Frontal cortex (tissue), 4 donors: ENCODE measurements around the gene OR5AP2. TPM values are rescaled to one million over a fixed set of nuclear protein-coding genes. Genes with fewer than 3 reads are reported as not detected.
"Not testable (repeated sequence)": the region's sequence is repeated elsewhere in the genome, so short reads cannot be mapped to it uniquely, and the experiment has no call there.

Experiments
- DNase-seq, 2 donors: peaks; one replicate each; pipeline ENCODE4 v3.0.0; 2012; ENCODE audit warnings: low spot score in 2 of 2
- FAIRE-seq: peaks from 2 replicates; lab custom pipeline; 2012; peaks lifted over from hg19 to GRCh38; lab: Jason Lieb, UNC
- small RNA-seq: library from RNA; depleted of rRNA; stranded (forward); fragments of <200 nt; gene quantifications from one replicate; pipeline ENCODE3, GENCODE V24; 2014
- total RNA-seq: library from RNA; depleted of rRNA; stranded (reverse); fragments of >200 nt; gene quantifications from one replicate; pipeline ENCODE4 v1.2.3, GENCODE V29; 2014
- donor health status: control.
- donor health status: control.
- donor health status: control.

OR5AP2 gene
- total RNA-seq, result not detected

DNA sequence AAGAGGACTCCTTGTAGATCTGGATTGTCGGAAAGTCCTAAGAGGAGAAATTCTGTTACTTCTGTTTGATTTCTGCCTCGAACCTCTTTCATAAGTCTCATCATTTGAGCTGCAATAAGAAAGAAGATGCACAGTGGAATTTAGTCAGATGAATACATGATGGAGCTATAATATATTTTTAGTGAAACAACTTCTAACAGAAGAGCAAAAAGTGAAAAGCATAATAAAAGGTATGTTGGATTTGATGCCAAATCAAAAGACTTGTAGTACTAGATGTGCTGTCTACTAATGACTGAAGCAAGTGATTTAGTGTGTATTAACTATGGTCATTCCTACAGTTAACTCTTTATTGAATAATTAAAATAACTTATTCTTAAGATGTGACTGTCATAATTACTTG lies at the start of gene OR5AP2:
TSS of gene OR5AP2 (minus strand) at position 101 of the 400 bp plus-strand sequence. CDS start at position 101, 0 bp downstream.
- FAIRE-seq (no peak), DNase-seq (no peak)

DNA sequence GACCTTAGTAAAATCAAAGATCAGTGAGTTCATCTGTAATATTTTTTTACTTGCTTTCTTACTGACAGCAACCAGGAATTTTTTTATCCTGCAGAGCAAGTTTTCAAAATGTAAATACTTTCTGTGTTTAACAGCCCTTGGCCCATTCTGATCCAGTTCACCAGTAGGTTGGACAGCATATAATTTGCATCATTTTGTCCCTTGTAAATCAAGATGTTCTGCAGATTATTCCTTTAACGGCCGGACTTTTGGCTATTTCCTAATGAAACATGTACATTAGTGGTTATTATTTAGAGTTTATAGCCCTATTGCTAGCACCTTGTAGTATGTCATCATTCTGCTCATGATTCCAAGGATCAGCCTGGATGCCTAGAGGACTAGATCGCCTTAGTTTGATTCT lies 48.9 kb upstream of the OR5AP2 start:
- not testable (repeated sequence) for DNase-seq, FAIRE-seq

DNA sequence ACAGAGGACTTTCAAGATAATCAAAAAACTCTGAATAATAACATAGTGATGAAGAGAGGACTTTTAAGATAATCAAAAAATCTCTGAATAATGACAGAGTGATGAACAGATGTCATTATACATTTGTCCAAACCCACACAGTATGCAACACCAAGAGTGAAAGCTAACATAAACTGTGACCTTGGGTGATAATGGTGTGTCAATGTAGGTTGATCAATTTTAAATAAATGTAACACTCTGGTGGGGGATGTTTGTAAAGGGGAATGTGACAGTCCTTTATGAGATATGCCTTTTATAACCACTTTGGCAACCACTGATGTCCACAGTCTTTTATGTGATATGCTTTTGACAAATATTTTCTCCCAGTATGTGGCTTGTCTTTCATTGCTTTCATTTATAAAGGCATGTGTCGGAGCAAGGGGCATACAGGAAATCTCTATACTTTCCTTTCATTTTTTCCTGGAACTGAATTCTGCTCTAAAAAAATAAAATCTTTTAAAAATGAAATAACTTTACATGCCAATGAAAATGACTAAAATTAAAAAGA lies 46.4 kb upstream of the OR5AP2 start:
- no peak for DNase-seq
- no peak for FAIRE-seq

DNA sequence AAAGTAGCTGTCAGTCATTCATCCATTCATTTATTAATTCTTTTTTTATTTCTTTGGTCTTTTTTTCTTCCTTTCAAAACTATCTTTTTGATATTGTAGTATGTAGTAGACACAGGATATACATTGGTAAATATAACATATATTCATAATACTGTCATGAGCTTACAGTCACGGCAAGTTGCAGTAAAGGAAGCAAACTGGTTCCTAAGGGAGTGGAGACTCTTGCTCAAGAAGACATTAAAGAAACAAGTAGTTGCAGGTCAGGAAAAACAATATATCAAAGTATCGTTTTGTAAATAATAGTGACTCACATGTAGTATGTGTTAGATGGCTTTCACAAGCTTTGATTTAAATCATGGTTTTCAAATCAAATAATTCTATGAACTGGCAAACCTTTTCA lies 28.7 kb upstream of the OR5AP2 start:
- no peak for FAIRE-seq
- no peak for DNase-seq

DNA sequence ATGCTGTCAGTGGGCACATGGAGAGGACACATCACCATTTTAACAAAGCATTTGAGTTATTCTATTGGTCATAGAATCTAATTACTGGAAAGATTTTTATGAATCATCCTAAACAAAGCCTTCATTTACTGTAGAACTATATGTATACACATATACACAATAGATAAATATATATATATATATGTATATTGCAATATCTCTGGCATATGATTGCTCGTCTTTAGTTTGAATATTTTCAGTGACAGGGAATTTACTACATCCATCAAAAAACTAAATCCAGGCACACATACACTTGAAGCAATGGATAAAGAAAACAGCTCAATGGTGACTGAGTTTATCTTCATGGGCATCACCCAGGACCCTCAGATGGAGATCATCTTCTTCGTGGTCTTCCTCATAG lies 21.1 kb upstream of the OR5AP2 start, which contains the start of gene OR5AR1:
TSS of gene OR5AR1 (plus strand) at position 301 of the 400 bp plus-strand sequence. CDS start at position 301, 0 bp downstream.
- no peak for FAIRE-seq
- DNase-seq, result no peak

DNA sequence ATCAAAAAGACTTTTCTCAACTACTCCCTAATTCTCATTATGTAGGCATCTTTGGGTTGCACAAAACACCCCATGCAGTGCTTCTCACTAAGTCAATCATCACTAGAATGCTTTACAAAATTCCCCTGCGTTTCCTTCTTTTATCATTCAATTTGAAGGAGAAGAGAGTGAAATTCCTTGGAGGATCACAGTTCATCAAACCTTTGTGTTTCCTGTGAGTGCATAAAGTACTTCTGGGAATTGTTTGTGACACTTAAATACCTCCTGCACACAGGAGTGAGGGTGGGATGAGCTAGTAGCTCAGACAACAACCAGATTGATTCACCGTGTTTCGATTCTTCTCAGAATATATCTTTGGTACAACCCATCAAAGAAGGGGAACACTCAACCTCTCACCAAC lies 17.5 kb upstream of the OR5AP2 start:
- FAIRE-seq, result no peak
- no peak for DNase-seq

DNA sequence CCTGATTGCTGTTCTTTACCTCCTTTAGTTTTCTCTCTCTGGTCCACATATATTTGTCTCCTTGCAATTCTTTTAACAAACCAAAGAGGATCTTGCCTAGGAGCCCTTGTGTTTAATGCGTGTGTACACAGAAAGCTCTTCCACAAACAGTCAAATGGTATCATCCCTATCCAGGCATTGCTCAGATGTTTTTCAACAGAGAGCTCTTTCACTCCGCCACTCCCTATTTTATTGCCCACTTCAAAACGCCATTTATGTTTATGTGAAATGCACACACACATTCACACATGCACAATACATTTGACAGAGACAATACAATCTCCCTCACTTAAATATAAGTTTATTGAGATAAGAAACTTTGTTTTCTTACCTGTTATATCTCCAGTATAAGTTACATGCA lies 4.7 kb downstream of the OR5AP2 start:
- DNase-seq, result no peak
- no peak for FAIRE-seq

DNA sequence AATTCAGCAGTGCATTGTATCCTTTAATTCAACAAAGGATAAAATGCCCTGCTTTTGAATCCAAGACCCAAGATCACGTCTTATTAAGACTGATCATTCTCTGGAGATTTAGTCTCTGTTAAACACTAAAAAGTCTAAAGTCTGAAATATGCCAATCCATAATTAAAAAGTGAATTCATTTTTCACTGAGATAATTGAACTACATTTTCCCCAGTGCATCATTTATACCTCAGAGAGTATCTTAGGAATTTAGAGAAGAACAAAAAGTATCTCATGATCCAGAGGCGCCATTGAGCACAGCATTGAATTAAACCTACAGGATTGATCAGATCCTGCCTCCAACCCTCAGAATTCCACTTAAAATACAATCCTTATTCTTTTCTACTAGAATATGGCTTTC lies 5.4 kb downstream of the OR5AP2 start:
- no peak for FAIRE-seq
- no peak for DNase-seq

DNA sequence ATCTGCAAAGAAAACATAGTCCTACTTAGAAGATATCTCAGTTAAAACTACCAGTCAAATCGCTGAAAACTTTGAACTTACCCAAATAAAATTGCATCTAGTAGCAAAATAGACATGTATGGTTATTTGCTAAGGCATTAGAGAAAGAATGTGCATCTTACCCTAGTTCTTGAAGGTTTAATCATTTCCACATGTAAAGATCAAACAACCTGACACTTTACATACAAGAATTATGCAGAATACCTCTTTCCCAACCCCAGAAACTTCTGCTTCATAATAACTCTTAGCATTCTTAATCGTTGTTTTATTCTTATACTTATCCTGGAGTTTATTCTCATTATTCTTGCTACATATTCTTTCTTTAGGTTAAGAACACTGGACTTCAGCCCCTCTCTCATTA lies 9.9 kb downstream of the OR5AP2 start:
- FAIRE-seq (no peak), DNase-seq (no peak)

DNA sequence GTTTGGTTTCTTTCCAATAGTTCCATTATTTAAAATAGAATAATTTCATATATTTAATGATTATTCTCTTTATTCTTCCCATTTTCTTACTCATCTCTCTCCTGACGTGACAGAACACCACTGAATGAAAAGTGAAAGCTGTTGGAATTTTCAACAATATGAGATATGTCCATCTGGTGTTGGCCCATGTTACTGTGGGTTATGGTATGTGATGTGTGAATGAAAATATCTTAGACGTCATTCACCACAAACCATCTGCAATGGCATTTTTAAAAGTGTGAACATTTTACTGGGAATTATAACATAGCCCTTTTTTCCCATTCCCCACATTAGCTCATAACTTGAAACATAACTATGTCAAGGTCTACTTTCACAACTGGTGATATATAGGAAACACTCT lies 16.3 kb downstream of the OR5AP2 start:
- no peak for FAIRE-seq

DNA sequence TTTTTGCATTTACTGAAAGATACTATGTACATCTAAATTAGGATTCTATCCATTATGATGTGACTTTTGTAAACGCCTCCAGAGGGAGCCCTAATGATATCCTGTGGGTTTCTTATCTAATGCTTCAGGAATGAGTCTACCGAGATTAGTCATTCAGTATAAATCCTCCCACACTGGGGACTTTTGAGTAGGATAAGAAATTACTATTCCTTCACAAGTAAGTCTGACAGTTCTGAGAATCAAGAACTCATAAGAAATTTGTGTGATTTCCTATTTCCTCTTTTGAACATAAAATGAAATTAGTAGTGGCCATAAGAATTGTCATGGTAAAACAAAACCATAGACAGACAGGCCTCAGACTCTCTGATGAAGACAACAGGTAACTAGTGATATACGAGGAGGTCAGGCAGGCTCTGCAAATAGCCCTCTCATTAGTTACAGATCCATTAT lies 17.6 kb downstream of the OR5AP2 start:
- DNase-seq (peak in 1 of 2 donors; percentile 13), FAIRE-seq (peak; percentile 28)

More for the DNA sequence above, 16.3 kb downstream of the OR5AP2 start:
- DNase-seq, result no peak

DNA sequence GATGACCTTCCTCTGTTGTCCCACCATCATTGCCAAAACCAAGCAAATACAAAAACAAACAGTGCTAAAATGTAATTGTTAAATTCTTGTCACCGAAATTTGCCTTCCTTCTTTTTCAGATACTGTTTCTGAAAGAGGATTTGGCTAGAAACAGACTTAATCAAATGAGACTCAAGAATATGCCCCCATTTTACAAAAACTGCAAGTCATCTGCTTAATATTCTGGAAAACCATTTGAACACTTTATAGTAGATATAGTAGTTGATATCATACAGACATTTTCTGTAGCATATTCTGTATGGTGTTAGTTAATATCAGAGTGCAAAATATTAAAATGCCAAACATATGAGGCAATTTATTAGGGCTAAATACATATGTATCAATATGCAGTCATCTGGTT lies 31.1 kb downstream of the OR5AP2 start:
- no peak for DNase-seq
- no peak for FAIRE-seq

DNA sequence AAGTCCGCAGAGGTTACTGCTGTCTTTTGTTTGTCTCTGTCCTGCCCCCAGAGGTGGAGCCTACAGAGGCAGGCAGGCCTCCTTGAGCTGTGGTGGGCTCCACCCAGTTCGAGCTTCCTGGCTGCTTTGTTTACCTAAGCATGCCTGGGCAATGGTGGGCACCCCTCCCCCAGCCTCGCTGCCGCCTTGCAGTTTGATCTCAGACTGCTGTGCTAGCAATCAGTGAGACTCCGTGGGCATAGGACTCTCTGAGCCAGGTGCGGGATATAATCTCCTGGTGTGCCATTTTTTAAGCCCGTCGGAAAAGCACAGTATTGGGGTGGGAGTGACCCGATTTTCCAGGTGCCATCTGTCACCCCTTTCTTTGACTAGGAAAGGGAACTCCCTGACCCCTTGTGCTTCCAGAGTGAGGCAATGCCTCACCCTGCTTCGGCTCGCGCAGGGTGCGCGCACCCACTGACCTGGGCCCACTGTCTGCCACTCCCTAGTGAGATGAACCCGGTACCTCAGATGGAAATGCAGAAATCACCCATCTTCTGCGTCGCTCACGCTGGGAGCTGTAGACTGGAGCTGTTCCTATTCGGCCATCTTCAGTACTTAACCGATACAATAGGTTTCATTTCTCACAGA lies 50.0 kb downstream of the OR5AP2 start:
- FAIRE-seq, DNase-seq: not testable (repeated sequence)

Small RNA genes within 50 kb of the gene (small RNA-seq; reads per million reads assigned to genes)
- gene AP004245.1, result not detected

Other genes with a start within 250 kb of the OR5AP2 start
- gene OR5AL1, start 229.7 kb downstream of the OR5AP2 start, total RNA-seq, result not detected
- not detected for gene OR5M3, start 169.1 kb downstream of the OR5AP2 start, total RNA-seq
- 0.41 TPM for gene OR5M8, start 151.1 kb downstream of the OR5AP2 start, total RNA-seq
- gene OR5M11, start 99.2 kb downstream of the OR5AP2 start, total RNA-seq, result not detected
- not detected for gene OR5M10, start 64.7 kb downstream of the OR5AP2 start, total RNA-seq
- gene OR5M1, start 27.6 kb downstream of the OR5AP2 start, total RNA-seq, result not detected
- not detected for gene OR5AR1, start 21.2 kb upstream of the OR5AP2 start, total RNA-seq
- gene OR9G1, start 56.7 kb upstream of the OR5AP2 start, total RNA-seq, result not detected
- gene OR9G4, start 106.3 kb upstream of the OR5AP2 start, total RNA-seq, result not detected